Brain microvascular endothelial cell (primary cell): ENCODE data around the gene B9D1.

Experiments
- DNase-seq: peaks from one replicate; pipeline ENCODE4 v3.0.0-alpha.2; 2020
- H3K27ac ChIP-seq: fragments of 250-450 bp; sonication (Bioruptor Pico); 2 replicates; pipeline ENCODE4 v1.5.1; 2020; ENCODE audit warnings: mild to moderate bottlenecking, moderate library complexity
- H3K27me3 ChIP-seq: fragments of 250-450 bp; sonication (Bioruptor Pico); replicated peaks from 2 replicates; pipeline ENCODE4 v1.5.1; 2020; ENCODE audit warnings: mild to moderate bottlenecking
- H3K36me3 ChIP-seq: fragments of 250-450 bp; sonication (Bioruptor Pico); replicated peaks from 2 replicates; pipeline ENCODE4 v1.5.1; 2020; ENCODE audit warnings: mild to moderate bottlenecking
- H3K4me3 ChIP-seq: 2 replicates; pipeline ENCODE4 v1.5.1; 2011; ENCODE audit warnings: low read depth, mild to moderate bottlenecking, control low read depth, low read length, moderate library complexity
- CTCF ChIP-seq: IDR thresholded peaks from 2 replicates; pipeline ENCODE4 v1.5.1; 2011; ENCODE audit warnings: low read depth, mild to moderate bottlenecking, moderate library complexity, low read length, control low read depth, inconsistent platforms; ENCODE audit errors: missing control alignments
- in situ Hi-C: cut with HindIII; loops from 2 replicates; pipeline ENCODE4 v1.10.0; 2017; ENCODE audit warnings: low sequenced_read_pairs, low pct_ligation_motif_present

The B9D1 gene

GRCh38 chr17:19333132-19333440, 29.4 kb downstream of the B9D1 start:
- H3K27ac ChIP-seq, result no peak overlapping the region
- no peak overlapping the region for H3K4me3 ChIP-seq
- H3K27me3 ChIP-seq, result no peaks in the 10 kb centered on the region
- H3K36me3 ChIP-seq, result no peaks in the 10 kb centered on the region
- no peak for DNase-seq
- TF ChIP-seq CTCF, result no peak
- in situ Hi-C loops, result no loop called here

GRCh38 chr17:19332371-19333131, 30.0 kb downstream of the B9D1 start:
- DNase-seq, result no peak
- no peak overlapping the region for H3K4me3 ChIP-seq
- no peak for TF ChIP-seq CTCF
- in situ Hi-C loops, result no loop called here
- no peaks in the 10 kb centered on the region for H3K27me3 ChIP-seq
- H3K27ac ChIP-seq, result no peak overlapping the region
- no peaks in the 10 kb centered on the region for H3K36me3 ChIP-seq

GRCh38 chr17:19331543-19332245, 30.8 kb downstream of the B9D1 start:
- Histone ChIP-seq H3K4me3 (no peak overlapping the region), H3K36me3 (no peaks in the 10 kb centered on the region)

GRCh38 chr17:19331134-19331533, 31.4 kb downstream of the B9D1 start:
- H3K27ac ChIP-seq, result peak overlapping the region; percentile 62
- H3K27me3 ChIP-seq, result no peaks in the 10 kb centered on the region
- H3K36me3 ChIP-seq, result no peaks in the 10 kb centered on the region
- in situ Hi-C loops, result no loop called here
- peak; percentile 30 for TF ChIP-seq CTCF
- peak; percentile 84 for DNase-seq
- no peak overlapping the region for H3K4me3 ChIP-seq

More at GRCh38 chr17:19331543-19332245, 30.8 kb downstream of the B9D1 start:
- TF ChIP-seq CTCF, result no peak
- Histone ChIP-seq H3K27ac (peak overlapping the region; percentile 62), H3K27me3 (no peaks in the 10 kb centered on the region)
- in situ Hi-C loops, result no loop called here
- no peak for DNase-seq

GRCh38 chr17:19330271-19330670, 32.3 kb downstream of the B9D1 start:
- in situ Hi-C loops, result no loop called here
- Histone ChIP-seq H3K4me3 (no peak overlapping the region), H3K27me3 (no peaks in the 10 kb centered on the region), H3K27ac (no peak overlapping the region), H3K36me3 (no peaks in the 10 kb centered on the region)
- no peak for DNase-seq
- TF ChIP-seq CTCF, result no peak

DNA sequence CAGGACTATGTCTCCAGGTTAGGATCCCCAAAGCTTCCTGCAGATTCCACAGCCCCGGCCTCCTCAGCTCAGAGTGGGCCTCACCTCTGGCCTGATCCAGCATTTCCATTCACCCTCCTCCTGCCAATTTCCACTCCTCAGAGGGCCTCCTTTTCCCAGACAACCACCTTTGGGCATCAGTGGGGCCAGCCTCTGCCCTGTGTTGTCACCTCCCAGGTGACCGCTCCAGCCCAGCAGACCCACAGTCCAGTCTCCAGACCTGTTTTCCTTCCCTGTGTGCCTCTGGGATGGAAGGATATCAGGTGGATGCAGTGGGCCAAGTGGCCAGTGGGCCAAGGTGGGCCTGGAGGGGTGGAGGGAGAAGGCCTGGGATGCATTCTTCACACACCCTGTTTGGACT, 32.7 kb downstream of the B9D1 start:
- in situ Hi-C loops, result no loop called here
- Histone ChIP-seq H3K4me3 (no peak overlapping the region), H3K36me3 (no peaks in the 10 kb centered on the region), H3K27ac (no peak overlapping the region), H3K27me3 (no peaks in the 10 kb centered on the region)
- no peak for DNase-seq
- TF ChIP-seq CTCF, result no peak
